Medulla oblongata (tissue), 1 donor: ENCODE results near the gene MFSD11.
"Not testable (repeated sequence)": the region's sequence is repeated elsewhere in the genome, so short reads cannot be mapped to it uniquely, and the experiment has no call there.

Source experiments
- DNase-seq: peaks from one replicate; pipeline ENCODE4 v3.0.0-alpha.2; 2015; ENCODE audit errors: extremely low spot score

The MFSD11 gene

DNA sequence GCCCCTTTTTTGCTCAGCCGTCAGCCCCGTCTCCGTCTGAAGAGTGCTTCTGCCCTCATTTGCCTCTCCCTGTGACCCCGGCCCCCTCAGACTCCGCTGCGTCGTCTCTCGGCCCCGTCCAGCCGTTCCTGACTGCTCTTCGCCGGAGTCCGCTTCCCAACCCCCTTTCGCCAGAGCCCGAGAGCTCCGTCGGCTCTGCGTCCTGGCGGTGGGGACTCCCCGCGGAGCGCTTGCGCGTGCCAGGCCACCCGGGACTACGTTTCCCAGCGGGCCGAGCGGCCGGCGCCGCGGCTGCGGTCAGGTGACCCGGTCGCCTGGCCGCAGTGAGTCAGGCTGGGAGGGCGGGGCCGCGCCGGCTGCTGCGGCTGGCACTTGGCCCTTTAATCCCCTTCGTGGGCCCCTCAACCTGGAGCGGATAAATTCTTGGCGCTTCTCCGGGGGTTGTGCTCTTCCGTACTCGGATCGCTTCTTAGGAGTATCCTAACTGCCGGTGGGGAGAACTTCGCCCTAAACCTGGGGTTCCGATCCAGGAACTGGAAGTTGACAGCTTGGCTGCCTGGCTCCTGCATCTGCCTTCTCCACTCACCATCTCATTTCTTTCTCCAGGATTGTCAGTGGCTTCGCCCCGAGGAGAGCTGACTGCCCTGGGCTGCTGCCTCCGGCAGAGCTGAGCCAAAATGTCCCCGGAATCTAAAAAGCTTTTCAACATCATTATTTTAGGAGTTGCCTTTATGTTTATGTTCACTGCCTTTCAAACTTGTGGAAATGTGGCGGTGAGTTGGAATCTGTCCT, at the start of gene MFSD11:
TSS of gene MFSD11 (plus strand) at position 444 of the 792 bp plus-strand sequence. CDS start at position 678, 234 bp downstream.
- peak; percentile 93 for DNase-seq

DNA sequence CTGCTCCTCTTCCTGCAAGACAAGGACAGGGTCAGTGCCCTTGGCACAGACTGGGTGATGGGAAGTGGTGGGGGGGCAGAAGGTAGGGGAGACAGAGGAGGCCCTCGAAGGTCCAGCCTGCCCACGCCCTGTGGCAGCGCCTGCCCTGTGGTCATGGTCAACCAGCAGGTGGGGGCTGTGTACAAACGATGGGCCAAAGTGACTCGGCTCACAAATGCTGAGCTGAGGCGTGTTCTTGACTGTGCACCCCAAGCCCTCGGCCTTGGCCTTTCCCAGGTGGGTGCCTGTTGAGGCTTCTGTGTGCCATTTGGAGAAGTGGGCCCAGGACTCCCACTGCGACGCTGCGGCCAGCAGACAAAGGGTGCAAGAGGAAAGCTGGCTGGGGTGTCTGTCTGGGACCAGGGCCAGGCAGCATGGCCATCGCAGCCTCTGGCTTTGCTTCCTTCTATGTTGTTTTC, 49.7 kb upstream of the MFSD11 start:
- no peak for DNase-seq

DNA sequence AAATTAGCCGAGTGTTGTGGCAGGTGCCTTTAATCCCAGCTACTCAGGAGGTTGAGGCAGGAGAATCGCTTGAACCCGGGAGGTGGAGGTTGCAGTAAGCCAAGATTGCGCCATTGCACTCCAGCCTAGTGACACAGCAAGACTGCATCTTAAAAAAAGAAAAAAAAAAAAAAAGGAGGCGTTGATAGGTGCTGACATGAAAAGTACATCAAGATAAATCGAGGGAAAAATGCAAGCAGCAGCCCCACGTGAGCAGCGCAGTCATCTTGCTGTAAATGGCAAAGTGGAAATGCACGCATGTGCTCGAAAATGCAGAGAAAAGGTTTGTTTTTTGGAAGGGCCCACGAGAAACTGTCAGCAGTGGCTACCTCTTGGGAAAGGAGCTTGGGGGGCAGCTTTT, 48.1 kb upstream of the MFSD11 start:
- DNase-seq, result no peak

DNA sequence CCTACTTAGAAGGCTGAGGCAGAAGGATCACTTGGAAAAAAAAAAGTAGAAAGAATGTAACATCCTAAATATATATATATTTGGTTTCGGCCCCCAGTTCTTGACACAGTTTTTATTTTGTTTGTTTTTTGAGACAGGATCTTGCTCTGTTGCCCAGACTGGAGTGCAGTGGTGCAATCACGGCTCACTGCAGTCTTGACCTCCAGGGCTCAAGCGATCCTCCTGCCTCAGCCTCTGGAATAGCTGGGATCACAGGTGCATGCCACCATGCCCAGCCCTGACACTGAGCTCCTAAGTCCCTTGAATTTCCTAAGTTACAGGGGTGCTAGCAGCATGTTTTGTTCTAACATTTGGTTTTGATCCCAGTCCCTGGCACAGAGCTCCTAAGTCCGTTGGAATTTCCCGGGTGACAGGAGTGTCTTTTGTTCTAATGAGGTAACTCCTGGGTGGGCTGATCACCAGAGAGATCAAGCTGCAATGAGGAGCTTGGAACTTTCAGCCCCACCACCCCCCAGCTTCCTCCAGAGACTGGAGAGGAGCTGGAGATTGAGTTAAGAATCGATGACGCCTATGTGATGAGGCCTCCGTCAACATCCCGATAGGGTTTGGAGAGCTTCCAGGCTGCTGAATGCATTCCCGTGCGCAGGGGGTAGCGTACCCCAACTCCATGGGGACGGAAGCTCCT, 47.2 kb upstream of the MFSD11 start:
- no peak for DNase-seq

DNA sequence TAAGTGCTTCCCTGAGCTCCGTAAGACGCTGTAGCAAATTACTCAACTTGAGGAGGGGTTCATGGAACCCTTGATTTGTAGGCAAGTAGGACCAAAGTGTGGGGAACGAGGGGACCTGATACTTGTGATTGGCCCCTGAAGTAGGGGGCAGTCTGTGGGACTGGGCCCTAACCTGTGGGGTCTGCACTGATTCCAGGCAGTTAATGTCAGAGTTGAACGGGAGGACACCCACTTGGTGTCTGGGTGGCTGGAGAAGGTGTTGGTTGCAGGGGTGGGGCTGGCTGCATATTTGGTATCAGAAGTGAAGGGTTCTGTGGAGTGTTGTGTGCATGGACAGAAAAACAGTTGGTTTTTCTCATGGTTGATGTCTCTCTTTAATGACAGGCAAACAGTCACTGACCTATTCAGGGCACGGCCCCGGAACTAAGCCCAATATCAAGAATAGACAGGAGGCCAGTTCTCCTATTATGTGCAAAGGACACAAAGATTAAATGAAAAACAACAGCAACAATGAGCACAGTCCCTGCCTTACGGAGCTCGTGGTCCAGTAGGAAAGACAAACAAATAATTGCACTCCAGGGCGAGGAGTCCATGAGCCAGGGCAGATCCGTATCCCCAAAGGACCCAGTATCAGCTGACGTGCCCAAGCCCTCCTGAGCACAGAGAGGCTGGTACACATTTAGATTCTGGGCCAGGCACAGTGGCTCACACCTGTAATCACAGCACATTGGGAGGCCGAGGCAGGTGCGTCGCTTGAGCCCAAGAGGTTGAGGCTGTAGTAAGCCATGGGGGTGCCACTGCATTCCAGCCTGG, 46.3 kb upstream of the MFSD11 start:
- DNase-seq, result no peak

DNA sequence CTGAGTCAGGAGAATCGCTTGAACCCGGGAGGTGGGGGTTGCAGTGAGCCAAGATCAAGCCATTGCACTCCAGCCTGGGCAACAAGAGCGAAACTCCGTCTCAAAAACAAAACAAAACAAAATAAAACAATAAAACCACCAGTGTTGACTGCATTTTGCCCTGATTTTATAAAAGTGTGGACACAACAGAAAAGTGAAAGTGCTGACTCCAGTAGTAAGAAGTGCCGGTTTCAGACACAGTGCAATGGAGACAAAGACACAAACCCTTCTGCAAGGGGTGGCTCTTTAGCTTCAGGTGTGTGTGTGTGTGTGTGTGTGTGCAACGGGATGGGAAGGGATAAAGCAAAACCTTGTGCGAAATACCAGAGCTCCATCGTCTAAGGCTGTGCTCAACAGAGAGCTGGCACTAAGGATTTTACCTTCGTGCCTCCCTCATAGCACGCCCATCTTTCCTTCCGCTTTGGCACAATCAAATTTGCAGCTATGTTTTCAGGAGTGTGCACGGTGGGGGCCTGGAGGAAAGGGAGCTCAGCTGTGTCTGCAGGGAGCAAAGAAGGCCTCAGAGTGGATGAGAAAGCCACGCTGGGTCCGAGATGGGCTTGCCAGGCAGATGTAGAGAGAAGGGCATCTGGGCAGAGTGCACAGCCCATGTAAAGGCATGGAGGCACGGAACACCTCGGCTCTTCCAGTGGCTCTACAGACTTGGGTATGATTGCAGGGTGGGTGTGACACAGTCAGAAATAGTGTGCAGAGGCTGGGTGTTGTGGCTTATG, 42.7 kb upstream of the MFSD11 start:
- DNase-seq, result no peak

DNA sequence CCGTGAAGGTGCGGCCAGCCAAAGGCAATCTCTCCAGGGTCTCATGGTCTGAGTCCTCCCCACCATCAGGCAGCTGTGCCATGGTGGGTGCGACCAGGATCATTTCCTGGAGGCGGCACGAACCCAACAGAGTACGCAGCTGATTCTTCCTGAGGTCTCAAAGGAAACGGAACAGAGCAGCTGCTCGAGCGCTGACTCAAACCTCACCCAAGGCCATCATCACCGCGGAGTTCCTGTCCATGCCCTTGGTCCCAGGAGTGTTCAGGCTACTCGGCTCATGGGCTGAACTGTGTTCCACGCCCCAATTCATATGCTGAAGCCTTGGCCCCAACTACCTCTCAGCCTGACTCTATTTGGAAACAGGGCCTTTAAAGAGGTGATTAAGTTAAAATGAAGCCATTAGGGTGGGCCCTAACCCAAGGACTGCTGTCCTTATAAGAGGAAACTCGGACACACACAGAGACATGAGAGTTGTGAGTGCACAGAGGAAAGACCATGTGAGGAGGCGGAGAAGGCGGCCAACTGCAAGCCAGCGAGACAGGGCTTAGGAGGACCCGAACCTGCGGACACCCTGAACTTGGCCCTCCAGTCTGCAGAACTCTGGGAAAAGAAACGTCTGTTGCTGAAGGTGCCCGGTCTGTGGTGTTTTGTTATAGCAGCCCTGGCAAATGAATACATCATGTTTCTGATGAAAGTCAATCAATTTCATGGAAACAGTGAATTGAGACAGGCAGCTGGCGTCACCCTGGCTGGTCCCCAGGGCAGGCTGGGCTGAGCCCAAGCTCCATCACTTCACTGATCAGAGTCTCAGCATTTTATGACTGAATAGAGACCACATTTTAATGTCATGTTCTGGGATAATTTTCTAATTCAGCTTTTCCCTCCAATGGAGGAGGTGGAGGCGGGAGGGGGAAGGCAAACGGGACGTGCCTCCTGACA, 40.9 kb upstream of the MFSD11 start:
- no peak for DNase-seq

DNA sequence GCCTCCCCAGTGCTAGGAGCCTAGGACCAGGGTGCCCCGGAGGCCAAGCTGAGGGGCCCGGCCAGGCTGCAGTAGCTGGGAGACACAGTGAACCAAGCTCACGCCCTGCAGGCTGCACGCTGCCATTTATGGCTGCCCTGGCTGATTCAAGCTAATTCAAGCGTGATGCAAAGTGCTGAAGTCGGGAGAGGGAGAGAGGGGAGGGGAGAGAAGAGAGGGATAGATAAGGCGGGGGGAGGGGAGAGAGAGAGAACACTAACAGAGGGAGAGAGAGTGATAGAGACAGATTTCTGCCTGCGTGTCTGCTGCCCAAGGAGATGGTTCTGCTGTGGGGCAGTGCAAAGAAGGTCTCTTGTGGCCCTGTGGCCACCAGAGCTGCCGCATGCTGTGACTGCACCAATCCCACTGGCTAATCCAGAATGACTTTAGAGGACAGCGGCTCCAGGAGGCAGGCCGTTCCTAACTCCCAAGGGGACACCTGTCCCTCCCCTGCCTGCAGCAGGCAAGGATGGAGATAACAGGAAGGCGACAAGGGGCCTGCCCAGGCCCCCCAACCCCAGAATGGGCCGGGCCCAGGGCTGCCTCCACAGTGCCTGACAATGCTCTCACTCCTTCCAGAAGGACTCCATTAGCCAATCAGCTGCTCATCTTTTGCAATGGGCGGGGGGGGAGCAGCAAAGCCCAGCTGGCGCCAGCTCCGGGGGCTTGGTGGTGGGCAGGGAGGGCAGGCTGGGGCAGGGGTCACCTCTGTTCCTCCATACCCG, 40.0 kb upstream of the MFSD11 start:
- no peak for DNase-seq

DNA sequence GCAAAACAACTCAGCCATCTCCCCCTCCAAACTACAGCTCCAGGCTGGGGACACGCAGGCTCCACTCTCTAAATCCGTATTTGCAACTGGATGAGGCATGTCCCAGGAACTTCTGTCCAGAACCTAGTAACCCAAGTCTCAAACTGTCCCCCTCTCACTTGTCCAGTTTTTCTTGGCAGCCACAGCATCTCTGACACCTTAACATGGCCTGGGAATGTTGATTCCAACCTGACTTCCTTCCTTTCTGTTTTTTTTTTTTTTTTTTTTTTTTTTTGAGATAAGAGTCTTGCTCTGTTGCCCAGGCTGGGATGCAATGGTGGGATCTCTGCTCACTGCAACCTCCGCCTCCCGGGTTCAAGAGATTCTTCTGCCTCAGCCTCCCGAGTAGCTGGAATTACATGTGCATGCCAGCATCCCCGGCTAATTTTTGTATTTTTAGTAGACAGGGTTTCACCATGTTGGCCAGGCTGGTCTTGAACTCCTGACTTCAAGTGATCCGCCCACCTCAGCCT, 39.4 kb upstream of the MFSD11 start:
- DNase-seq, result not testable (repeated sequence)

DNA sequence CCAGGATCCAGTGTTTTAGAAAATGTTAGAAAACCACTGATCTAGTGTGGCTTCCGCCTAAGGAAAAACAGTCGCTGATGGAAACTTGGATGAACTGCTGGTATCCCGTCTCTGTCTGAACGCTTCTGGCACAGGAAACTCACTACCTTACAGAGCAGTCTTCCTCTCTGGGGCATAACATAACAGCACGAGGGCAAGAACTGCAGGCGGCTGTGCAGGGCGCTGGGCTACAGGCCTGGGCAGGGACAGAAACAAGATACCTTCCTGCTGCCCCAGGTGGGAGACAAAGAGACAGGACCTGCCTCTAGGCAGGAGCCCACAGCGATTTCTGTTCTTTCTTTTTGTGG, 37.7 kb upstream of the MFSD11 start:
- DNase-seq, result no peak

DNA sequence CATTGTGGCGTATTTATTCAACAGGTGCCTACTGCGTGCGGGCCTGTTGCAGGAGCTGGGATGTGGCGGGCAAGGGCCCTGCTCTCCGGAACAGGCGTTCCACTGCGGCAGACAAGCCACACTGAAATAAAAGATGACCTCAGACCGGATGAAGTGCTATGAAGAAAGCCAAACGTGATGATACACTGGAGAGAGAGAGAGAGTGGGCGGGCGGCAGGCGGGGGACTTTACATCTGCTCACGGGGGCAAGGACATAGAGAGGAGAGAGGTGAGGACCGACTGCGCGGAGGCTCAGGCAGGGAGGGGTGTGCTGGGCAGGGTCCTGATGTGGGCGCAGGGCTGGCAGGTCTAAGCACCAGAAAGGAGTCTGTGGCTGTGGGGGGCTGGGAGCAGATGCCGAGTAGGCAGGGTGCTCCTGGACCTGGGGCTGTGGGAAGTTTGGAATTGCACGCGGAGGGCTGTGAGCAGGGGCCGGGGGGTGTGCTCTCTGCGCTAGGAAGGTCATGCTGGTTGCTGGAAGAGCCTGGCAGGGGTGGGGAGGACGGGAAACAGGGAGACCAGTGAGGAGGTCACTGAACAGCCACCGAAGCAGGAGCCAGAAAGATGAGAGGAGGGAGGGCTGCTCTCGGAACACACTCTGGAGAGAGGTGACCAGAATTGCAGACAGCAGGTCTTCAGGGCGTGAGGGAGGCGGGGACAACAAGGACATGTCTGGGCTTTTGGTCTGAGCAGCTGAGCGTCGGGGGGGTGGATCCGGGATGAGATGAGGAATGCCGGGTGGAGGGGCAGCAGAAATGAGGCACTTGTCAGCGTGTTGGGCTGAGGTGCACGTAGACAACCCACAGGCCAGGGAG, 37.1 kb upstream of the MFSD11 start:
- DNase-seq, result no peak

DNA sequence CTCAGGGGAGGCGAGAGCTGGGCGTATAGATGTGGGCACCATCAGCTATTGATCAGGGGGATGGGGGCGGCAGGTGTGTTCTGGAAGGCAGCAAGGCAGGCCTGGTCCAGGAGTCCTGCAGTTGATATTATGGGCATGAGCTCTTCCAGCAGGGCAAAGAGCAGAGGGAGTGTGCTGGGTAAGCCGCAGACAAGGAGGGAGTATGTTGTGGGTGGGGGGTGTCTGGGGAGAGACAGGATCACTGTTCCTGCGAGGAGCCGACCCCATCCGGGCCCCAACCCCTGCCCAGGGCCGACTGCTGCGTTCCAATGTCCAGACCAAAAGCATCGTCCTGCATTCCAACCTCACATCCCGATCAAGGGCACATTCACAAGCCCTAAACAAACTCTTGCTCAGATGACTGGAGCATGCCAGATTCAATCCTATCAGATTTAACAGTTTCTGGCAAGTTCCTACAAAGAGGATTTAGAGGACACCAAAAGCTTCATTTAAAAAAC, 36.4 kb upstream of the MFSD11 start:
- no peak for DNase-seq

DNA sequence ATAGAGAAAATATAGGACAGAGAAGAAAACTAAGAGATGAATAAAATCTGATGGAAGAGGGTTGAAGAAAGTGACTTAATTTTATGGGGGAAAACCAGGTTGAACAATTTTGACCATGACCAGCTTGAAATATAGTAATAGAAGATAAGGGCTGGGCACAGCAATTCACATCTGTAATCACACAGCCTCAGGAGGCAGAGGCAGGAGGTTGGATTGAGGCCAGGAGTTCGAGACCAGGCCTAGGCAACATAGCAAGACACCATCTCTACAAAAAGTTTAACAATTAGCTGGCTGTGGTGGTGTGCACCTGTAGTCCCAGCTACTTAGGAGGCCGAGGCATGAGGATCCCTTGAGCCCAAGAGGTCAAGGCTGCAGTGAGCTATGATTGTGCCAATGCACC, 35.8 kb upstream of the MFSD11 start:
- DNase-seq, result no peak

DNA sequence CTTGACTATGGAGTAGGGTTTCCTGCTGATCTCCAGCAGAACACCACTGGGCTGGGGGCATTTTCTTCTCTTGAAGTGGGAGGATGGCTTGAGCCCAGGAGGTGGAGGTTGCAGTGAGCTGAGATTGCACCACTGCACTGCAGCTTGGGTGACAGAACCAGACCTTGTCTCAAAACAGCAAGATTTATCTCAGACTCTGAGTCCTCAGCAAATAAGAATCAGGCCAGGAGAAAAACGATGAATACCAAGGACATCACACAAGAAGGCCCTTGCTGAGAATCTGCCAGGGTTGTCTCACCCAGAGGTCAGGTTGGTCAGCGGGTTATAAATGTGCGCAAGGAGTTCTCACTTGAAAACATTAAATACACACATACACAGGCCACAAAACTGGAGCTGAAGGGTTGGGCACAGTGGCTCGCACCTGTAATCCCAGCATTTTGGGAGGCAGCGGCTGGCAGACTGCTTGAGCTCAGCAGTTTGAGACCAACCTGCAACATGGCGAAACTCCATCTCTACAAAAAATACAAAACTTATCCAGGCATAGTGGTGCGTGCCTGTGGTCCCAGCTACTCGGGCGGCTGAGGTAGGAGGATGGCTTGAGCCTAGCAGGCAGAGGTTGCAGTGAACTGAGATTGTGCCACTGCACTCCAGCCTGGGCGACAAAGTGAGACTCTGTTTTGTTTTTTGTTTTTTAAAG, 34.8 kb upstream of the MFSD11 start:
- no peak for DNase-seq

DNA sequence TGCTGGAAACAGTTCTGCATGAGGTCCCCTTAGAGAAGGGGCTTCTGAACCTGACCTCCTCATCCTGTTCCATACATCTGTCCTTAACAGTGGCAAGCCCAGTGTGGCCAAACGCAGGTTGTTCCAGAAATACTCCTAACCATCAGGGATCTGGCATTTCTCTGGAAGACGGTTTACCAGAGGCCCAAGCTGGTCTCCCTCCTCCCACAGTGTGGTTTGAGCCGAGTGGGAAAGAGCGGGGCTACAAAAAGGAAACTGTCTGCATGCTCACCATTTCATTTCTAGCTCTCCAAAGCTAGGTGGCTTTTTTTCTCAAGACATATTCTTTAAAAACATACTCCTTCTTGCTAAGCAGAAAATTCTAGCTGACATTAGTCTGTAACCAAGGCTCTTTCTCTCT, 33.1 kb upstream of the MFSD11 start:
- DNase-seq, result no peak

DNA sequence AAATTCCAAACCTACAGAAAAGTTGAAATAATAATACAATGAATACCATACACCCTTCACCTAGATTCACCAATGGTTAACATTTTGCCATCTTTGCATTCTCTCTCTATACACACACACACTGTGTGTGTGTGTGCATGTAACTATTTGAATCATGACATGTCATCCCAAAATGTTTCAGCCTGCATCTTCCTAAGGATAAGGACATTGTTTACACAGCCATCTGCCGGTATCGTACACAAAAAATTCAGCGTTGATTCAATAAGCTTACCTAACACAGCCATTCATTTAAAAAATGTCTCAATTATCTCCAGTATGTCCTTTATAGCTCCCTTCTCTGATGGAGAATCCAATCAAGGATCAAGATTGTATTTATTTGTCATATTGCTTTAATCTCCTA, 31.1 kb upstream of the MFSD11 start:
- DNase-seq, result no peak

DNA sequence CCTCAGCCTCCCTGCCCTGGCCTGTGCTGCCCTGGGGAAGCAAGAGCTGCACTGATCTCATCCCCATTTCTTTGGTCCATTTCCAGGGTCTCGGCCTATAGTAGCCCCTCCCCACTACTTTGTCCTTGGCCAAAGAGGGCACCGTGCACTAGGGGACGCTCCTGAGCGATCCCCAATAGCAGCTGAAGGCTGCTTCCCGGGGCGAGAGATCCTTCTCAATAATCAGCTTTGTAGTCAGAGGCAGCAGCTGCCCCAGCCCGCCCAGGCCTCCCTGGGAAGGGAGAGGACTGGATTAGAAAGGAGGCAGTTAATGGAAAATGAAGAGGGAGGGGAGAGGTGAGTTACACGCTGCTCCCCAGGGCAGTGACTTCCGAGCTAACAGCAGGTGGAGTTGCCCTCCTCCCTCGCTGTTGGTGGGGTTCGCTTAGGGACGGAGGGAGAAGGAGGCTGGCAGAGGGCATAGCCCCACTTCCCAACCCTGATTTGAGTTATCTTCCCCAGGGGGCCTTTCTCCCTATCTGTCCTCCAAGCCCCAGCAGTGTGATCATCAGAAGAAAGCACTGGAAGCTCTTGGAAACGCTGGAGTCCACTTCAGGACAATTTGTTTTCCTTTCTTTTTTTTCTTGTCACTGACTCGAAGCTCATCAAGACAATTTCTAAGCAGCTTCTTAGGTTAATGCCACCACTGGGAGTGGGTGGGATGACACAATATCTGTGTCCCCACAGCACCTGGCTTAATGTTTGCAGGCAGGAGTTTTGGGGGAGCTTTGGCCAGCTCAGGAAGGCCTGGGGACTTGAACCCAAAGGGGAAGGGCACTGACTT, 29.7 kb upstream of the MFSD11 start:
- peak; percentile 82 for DNase-seq
